Right lobe of liver (tissue), 4 donors: ENCODE data around the gene THRAP3.

ENCODE experiments used
- POLR2A ChIP-seq: fragments of 450-650 bp; IDR thresholded peaks from one replicate; pipeline ENCODE4 v1.6.1; 2017; ENCODE audit warnings: antibody characterized with exemption, mild to moderate bottlenecking
- TF ChIP-seq, protein P1 (sequence below), 4 donors: fragments of 200-600 bp in 3 of 4; fragments of 450-650 bp in 1 of 4; IDR thresholded peaks; one replicate each; pipeline versions ENCODE4 v1.5.1 to v1.8.0; 2016 to 2022; ENCODE audit warnings: antibody characterized with exemption in 4 of 4, mild to moderate bottlenecking in 2 of 4
- donor health status: DM: no; HTN: no; CAD: no.
- donor health status: DM: no; HTN: no; CAD: no.
- donor health status: DM: no; HTN: yes; CAD: no.

- TF ChIP-seq, protein P1, sequence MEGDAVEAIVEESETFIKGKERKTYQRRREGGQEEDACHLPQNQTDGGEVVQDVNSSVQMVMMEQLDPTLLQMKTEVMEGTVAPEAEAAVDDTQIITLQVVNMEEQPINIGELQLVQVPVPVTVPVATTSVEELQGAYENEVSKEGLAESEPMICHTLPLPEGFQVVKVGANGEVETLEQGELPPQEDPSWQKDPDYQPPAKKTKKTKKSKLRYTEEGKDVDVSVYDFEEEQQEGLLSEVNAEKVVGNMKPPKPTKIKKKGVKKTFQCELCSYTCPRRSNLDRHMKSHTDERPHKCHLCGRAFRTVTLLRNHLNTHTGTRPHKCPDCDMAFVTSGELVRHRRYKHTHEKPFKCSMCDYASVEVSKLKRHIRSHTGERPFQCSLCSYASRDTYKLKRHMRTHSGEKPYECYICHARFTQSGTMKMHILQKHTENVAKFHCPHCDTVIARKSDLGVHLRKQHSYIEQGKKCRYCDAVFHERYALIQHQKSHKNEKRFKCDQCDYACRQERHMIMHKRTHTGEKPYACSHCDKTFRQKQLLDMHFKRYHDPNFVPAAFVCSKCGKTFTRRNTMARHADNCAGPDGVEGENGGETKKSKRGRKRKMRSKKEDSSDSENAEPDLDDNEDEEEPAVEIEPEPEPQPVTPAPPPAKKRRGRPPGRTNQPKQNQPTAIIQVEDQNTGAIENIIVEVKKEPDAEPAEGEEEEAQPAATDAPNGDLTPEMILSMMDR (IDR thresholded peaks at IDR 0.05): no peak
- TF ChIP-seq POLR2A: no peak
Measured at GRCh38 chr1:36182734-36183133, 41.5 kb upstream of the THRAP3 start.
